Activated CD4-positive, alpha-beta T cell treated with anti-CD3 and anti-CD28 coated beads for 1 hour (primary cell): ENCODE results near the gene LRFN2.

ENCODE experiments used
- DNase-seq: peaks from one replicate; pipeline ENCODE4 v3.0.0-alpha.2; 2020

The LRFN2 gene

DNA sequence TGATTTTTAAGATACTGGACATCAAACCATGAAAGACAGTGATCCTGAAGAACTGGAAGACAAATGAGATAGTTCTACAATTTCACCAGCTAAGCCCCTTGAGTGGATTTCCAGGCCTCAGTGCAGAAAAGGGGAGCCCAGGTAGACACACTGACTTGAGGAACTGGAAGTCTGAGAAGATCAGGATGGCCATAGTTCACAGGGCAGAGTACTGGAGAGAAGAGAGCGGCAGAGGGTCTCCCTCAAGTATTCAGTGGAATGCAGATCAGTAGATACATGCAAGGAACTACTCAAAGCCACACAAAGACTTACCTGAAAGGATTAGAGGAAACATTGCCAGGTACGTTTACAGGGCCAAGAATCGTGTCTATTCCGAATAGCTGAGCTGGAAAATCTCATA is 224.3 kb downstream of the LRFN2 start:
- DNase-seq, result no peak

DNA sequence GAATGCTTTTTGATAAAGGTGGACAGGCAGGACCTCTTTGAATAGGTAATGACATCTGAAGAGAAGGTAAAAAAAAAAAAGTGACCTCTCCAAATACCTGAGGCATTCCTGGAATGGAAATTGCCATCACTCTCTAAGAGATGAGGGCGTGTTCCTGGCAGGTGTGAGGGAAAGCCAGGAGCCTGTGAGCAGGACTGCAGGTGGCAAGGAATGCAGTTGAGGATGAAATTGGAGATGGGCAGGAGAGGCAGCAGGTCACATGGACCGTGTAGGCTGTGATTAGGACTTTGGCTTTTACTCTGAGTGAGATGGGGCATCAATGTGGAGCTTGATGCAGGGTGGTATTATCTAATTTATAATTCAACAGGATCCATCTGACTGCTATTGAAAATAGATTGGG is 227.4 kb downstream of the LRFN2 start:
- no peak for DNase-seq

DNA sequence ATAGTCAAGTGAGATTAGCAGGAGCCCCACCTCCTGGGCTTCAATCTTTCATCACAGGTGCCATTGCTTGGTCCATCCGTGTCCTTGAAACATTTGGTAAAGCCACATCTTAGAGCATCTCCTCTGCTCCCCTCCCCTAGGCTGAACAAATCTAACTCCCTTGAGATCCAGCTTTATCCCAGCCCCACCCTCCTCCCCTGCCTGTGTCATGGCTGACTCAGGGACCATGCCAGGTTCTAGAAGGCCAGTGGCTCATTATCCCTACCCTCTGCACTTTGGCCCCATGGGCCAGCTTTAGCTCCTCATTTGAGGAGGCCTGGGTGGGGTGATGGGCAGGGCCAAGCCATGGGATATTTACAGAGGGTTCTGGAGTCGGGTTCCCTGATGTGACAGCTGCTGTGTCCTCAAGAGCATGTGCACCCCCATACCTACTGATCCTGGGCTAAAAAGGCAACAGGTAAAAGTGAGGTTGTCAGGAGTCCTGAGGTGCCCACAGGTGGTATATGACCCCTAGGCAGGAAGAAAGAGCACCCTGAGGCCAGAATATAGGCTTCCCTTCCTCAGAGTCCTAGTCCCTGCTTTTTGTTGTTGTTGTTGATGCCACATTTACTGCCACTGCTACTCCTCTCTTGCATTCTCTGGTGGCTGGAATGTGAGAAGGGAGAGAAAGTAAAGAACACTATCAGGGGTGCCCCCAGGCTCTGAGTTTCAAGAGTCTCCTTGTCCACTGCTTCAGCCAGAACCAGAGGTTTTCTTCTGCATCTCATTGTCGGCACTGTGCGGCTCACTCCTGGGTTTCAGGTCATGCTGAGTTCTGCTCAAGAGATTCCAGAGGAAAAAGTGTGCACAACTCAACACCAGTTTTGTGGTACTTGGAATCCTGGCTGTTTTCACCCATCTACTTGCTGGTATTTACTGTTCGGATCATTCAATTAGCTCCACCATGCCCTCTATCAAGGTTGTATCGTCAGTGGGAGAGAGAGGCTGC is 228.4 kb downstream of the LRFN2 start:
- no peak for DNase-seq

DNA sequence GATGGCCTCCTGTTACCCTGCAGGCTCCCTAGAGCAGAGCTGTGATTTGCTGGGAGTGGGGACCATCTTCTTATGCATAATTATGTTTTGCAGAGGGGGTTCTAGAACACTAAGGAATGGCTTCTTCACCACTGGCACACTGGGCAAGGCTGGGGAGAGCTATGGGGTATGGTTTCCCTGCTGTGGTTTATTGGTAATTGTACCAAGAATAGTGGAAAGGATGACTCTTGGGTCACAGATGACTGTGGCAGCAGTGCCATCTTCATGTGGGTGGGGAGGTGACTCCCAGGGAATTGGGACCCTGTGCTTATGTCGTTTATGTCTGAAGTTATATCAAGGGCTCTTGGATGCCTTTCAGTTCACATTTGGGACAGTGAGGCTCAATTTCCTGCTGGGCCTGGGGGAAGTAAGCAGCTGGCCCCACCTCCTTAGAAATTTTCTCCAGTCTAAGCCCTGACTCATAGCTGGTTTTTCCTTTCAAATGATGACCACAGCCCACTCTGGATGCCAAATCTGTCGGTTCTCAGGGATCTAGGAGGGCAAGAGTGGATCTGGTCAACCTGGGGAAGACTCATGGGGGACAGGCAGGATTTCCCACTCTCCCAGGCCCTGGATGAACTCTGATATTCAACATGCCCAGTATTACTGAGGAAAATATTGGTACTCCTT is 230.8 kb downstream of the LRFN2 start:
- no peak for DNase-seq

DNA sequence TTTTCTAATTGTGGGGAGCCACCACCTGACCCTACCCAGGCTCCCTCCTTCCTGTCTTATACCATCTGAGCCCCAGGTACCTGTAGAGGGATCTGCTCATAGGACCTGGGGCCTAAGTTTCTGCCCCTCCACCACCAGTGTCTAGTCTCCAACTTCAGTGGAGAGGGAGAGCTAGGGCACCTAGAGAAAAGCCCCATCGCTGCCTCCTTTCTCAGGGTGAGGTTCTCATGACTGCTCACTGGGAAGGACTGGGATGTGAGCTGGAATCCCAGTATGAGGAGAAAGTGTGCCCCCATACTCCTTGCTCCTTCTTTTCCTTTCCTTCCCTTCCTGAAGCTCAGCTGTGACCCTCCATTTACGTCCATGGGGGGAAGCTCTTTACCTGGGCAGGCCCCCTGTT is 231.6 kb downstream of the LRFN2 start:
- no peak for DNase-seq

DNA sequence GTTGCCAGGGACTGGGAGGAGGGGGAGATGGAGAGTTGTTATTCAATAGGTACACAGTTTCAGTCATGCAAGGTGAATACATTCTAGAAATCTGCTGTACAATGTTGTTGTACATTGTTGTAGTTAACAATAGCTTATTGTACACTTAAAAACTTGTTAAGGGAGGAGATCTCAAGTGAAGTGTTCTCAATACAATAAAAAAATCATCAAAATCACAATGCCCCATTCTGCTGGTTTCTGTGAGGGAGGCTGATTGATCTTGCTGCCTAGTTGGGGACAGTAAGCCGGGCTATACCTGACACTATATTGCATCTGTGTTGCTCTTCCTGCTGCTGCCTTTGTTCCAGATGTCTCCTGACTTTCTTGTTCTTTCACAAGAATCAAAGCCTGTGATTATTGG is 232.1 kb downstream of the LRFN2 start:
- no peak for DNase-seq

DNA sequence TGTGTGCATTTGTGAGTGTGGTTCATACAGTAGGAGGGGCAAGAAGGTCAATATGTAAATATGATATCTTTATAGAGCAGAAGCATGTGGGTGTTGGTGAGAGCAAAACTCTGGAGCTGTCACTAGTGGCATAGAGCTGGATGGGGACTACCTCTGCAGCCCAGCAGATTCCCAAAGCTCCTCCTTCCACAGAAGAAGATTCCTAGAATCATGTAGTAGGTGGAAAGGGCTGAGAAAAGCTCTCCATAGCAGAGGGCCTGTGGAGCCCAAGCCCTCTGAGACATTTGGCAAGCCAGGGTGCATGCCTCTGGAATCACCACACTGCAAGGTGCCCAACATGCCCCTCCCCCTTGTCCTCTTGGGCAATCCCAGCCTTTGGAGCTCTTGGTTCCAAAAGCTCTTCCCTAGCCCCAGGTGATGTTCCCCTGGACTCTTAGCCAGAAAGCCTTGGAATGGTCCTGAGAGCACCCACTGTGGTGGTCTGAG is 233.2 kb downstream of the LRFN2 start:
- no peak for DNase-seq

DNA sequence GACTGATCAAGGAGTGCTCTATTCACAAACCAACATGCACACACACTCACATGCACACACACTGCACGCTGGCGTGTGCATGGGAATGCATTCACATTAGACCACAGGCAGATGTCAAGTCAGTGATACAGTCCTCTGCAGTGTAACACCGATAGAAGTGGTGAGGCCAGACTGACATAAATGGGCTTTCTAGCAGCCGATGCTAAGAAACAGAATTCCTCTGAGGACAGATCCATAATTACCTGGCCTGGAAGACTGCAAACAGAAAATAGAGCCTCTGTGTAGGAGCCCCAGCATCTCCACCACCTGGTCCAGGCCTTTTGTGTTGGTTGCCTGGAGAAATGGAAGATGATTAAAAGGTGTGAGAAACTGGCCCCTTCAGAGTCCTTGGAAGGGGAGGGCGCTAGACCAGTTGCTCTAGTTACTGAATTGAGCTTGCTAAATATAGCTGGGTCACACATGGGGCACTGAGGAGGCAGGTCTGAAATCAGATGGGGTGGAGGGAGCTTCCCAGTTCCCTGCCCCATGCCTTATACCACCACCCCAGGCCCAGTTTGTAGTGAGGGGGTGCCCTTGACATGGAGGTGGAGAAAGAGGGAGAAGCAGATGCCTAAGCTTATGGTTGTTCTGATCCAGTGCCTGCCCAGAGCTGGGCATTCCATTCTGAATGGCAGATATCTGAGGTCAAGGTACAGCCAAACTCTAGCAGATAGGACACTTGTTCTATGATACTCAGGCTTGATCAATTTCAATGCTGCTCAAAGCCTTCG is 233.8 kb downstream of the LRFN2 start:
- no peak for DNase-seq

DNA sequence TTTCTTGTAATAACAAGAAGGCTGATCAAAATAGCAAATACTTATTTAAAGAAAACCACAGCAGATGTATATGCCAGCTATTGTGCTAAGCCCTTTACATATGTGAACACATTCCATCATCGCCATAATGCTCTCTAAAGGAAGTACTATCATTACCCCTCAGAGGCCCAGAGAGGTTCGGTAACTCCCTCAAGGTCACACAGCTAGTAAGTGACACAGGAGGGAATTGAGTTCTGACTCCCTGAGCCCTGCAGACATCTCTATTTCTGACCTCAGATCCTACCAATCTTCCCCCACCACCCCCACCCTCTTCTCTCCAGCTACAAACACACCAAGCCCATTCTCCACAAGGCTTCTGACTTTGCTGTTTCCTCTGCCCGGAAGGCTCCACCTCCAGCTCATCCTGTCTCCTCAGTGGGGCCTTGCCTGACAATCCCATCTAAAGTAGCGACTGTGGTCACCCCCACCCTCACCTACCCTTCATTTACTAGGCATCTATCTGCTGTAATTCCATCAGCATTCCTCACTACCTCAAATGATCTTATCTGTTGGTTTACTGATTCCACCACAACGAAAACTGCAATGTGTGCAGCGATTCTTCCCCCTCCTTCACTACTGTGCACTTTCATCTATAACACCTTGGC is 234.5 kb downstream of the LRFN2 start:
- no peak for DNase-seq

DNA sequence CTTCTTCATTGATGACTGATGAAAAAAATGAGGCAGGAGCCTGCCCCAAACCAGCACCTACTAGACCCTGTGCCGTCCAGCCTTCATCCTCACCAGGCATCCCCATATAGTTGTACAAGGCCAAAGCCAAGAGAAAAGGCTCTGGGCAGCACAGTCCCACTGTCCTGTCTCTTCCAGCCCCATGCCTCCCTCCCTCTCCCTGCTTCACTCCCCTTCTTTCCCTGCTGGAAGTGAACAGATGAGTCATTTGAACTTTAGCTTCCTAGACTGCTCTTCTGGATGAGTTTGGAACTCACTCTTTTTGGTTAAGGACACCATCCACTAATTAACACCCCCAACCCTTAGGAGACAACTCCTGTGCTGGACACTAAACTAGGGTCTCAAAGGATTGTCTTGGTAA is 235.2 kb downstream of the LRFN2 start:
- no peak for DNase-seq

DNA sequence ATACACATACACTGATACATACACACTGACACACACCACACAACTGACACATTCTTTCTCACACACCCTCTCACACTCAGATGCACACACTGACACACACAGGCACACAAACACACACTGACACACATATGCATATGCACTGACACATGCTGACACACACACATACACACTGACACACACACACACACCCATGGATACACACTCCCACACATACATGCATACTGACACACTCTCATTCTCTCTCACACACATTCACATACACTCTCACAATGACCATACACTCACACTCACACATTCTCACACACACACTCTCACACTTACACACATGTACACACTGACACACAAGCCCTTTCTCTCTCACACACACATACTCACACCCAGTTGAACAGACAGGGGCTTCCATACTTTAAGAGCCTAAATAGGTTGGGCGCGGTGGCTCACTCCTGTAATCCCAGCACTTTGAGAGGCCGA is 236.4 kb downstream of the LRFN2 start:
- DNase-seq, result no peak

DNA sequence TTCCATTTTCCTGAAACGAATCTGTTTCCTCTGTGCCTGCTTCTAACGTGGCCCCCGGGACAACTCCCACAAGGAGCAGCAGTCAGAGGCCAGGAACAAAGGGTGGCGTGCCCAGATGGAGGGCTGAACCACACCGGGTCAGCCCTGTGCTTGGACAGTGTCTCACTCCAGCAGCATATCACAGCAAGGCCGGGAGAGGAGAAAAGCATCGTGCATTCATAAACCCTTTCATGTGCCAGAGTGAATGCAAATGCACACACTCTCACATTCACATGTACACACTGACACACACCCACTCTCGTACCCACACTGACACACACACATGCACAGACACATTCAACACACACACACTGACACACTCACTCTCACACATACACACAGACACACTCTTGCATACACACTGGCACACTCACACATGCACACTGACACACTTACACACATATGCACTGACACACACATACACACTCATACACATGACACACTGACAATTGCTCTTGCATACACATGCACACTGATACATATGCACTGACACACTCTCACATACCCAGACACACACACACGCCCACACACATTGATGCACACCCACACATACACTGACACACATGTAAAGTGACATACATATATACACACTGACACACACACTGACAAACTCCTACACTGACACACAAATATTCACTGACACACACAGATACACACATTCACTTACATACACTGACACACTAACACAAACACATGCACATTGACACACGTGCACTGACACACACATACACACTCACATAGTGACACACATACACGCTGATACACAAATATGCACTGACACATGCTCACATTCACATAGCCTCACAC is 237.0 kb downstream of the LRFN2 start:
- no peak for DNase-seq

DNA sequence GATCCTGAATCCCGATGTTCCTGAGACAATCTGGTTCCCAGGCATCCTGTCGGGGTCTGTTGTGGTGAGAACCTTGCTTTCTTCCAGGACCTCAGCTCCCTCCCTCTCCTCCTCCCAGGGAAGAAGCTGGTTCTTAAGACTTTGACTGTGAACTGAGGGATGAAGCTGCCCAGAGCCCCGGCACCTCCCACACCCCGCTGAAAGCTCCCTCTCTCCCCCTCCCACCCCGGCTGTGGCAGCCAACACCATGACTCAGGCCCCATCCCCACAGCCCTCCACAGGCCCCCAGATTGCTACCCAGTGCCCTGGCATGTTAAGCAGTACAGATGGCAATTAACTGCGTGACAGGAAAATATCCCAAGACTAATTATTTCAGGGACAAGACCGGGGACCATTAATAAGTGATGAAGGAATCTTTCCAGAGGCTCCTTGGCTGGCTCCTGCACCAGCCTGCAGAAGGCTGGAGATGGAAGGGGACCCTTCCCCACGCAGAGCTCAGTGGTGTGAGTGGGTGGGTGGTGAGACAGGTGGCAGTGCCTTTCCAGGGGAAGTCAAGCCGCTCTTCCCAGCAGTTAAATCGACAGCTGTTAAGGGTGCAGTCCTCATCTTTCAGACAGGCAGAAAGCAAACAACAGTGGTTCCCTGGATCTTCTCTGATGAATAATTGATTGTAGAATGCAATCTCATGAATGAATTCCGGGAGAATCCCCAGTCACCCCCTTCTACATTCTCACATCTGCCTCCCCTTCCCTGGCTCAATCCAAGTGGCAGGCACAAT is 237.9 kb downstream of the LRFN2 start:
- DNase-seq, result no peak

DNA sequence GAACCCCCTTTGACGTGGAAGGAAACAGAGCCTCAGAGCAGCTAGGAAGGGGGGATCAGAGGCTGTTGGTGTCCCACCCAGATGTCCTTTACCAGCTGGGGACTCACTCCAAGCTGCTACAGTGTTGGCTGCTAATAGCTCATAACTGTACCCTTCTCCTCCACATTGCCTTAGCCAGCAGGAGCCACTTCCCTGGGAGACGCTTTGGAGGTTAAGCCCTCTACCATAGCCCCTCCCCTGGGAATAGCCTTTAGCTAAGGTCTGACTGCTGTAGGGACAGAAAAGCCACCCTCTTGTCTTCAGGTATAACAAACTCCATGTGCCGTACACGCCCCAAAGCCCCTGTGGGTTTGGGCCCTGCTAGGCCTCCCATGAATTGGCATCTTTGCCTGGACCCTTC is 238.6 kb downstream of the LRFN2 start:
- no peak for DNase-seq

DNA sequence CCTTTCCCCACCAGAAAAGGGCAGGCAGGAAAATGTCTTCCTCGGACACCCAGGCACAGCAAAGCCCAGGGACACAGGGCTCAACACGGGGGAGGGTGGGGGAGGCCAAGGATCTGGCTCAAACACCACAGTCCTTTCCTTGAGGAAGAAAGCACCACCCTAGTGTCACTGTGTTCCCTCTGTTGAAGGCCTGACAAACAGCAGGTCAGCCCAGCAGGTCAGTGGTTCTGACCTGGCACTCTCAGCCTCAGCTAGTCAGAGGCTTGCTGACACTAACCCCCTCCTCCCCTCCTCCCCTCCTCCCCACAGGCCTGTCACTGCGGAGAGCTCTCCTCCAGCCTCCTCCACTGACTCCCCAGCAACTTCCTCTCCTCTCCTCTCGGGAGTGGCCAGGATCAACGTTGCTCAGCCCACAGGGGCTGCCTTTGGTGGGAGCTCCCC is 239.6 kb downstream of the LRFN2 start:
- no peak for DNase-seq

DNA sequence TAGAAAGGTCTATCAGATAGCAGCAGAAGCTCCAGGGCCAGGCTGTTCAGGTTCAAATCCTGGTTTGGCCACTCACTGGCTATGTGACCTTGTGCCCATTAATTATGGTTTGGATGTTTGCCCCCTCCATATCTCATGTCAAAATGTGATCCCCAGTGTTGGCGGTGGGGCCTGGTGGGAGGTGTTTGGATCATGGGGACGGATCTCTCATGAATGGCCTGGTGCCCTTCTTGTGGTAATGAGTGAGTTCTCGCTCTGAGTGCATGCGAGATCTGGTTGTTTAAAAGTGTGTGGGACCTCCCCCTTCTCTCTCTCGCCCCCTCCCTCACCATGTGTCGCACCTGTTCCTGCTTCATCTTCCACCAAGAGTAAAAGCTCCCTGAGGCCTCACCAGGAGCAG is 240.9 kb downstream of the LRFN2 start:
- DNase-seq, result no peak

DNA sequence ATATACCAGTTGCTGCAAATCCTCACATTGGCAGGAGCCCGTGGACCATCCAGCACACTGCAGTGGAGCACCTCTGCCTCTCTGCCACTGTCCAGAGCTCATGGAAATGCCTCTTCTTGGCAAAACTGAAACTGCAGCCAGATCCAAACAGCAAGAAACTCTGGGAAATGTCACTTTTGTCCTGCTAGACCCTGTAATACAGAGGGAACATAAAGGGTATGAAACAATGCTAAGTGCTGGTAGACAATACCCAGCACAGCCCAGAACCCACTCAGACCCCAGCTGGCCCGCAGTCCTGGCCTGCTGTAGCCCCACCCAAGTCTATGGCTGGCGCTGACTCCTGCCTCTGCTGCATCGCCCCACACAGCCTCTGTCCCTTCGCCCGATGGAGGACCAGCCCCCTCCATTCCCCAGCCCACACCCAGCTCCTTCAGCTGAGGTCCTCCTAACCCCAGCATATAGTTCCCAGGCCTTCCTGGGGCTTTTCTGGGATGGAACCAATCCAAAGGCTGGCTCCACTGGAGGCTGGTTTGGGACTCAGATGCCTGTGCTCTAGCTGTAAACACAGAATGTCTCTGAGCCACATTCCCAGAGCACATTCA is 242.5 kb downstream of the LRFN2 start:
- DNase-seq, result no peak

DNA sequence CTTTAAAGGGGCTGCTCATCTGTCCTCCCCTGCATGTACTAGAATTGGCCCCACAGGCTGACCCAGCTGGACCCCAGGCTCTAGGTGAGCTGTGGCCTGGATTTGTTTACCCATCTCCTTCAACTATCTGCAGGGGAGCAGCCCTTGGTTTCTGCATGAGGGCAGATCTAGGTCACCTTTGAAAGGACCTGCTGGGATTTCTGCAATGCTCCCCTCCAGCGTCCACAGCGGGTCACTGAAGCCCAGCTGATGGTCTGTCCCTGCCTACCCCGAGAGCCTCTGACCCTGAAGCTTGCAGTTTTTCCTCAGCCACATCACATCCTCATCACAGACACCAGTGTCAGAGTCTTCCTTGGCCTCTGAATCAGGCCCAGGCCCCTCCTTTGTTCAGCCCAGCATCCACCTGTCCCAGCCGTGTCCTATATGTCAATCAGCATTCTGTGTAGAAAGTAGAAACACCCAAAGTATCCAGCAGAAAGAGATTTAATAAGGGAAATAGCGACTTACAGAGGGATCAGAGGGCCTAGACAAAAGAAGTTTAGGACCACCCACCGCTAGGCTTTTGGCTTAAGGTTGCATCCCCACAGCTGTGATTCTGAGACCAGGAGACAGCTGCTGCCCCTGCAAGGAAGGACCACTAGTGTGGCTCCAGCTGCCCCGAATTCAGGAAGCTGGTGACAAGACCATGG is 243.1 kb downstream of the LRFN2 start:
- no peak for DNase-seq

DNA sequence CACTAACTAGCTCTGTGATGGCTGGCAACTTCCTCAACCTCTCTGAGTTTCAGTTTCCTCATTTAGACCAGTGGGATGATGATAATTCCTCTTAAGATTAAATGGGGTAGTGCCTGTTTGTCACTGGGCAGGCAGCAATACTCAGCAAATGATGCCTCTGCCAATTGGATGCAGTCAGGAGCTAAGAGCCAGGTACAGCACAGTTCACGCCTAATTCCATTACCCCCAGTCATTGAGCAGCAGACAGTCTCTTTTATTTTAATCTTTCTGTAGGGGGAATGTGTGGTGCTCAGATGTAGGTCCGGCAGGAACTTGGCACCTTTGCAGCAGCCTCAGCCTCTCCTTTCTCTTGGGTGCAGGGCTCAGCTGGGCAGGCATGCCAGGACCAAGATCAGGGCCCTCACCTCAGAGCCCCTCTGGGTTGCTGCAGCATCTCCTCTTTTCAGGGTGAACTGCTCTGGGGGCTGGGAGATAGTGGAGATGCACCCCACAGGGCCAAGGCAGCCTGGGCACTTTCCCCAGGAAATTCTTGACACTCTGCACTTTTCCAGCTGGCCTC is 243.8 kb downstream of the LRFN2 start:
- no peak for DNase-seq
